OCI-LY7 (cell line): ENCODE data around the gene THSD7A. TPM values are rescaled to one million over a fixed set of nuclear protein-coding genes. Genes with fewer than 3 reads are reported as not detected.

Experiments used
- BruUV-seq: library from RNA; stranded (reverse); fragments of 400-500 nt; replicated peaks from 2 replicates; lab custom pipeline; 2021; lab: Mats Ljungman, UMichigan
- CTCF ChIA-PET: fragments of 300-600 bp; sonication (Branson Sonifier 250); formaldehyde crosslinking; loops from one replicate; lab custom pipeline; 2022; ENCODE audit warnings: antibody characterized with exemption; ENCODE audit not compliant: unreplicated experiment; lab: Charles Lee
- POLR2A ChIA-PET: fragments of 300-600 bp; sonication (Branson Sonifier 250); formaldehyde crosslinking; loops from one replicate; lab custom pipeline; 2022; ENCODE audit warnings: antibody characterized with exemption; lab: Charles Lee
- DNase-seq: peaks from one replicate; pipeline ENCODE4 v3.0.0-alpha.2; 2015; ENCODE audit warnings: low spot score
- H2AFZ ChIP-seq: fragments of 200-600 bp; sonication (generic), shearing (Covaris generic); 2 replicates; pipeline ENCODE4 v1.6.1; 2014; ENCODE audit warnings: mild to moderate bottlenecking, antibody characterized with exemption, low read length, moderate library complexity
- H3K27ac ChIP-seq: fragments of 200-600 bp; sonication (generic); 2 replicates; pipeline ENCODE4 v1.5.1; 2014; ENCODE audit warnings: mixed run types, low read depth, mild to moderate bottlenecking, moderate library complexity, low read length, inconsistent platforms; ENCODE audit not compliant: poor library complexity, severe bottlenecking
- H3K36me3 ChIP-seq: fragments of 200-600 bp; sonication (generic); 2 replicates; pipeline ENCODE4 v1.6.1; 2014; ENCODE audit warnings: mild to moderate bottlenecking, antibody characterized with exemption, low read length, moderate library complexity, mixed read lengths; ENCODE audit not compliant: insufficient read depth
- H3K4me1 ChIP-seq: fragments of 200-600 bp; sonication (generic); 2 replicates; pipeline ENCODE4 v1.5.1; 2014; ENCODE audit warnings: mild to moderate bottlenecking, low read length; ENCODE audit not compliant: insufficient read depth, poor library complexity, severe bottlenecking
- H3K4me2 ChIP-seq: fragments of 200-600 bp; sonication (generic); 2 replicates; pipeline ENCODE4 v1.6.1; 2014; ENCODE audit warnings: mild to moderate bottlenecking, low read length
- H3K4me3 ChIP-seq: fragments of 200-600 bp; sonication (generic); 2 replicates; pipeline ENCODE4 v1.5.1; 2014; ENCODE audit warnings: mild to moderate bottlenecking, low read depth, low read length; ENCODE audit not compliant: poor library complexity, severe bottlenecking
- H3K79me2 ChIP-seq: fragments of 200-600 bp; sonication (generic); 2 replicates; pipeline ENCODE4 v1.6.1; 2016; ENCODE audit warnings: low read depth, mild to moderate bottlenecking, low read length, moderate library complexity, mixed read lengths; ENCODE audit not compliant: insufficient read depth
- H3K9me2 ChIP-seq: fragments of 200-600 bp; sonication (generic); 2 replicates; pipeline ENCODE4 v1.6.1; 2016; ENCODE audit warnings: mild to moderate bottlenecking, low read length, mixed read lengths; ENCODE audit not compliant: insufficient read depth
- H3K9me3 ChIP-seq: fragments of 200-600 bp; sonication (generic); 2 replicates; pipeline ENCODE4 v1.6.1; 2014; ENCODE audit warnings: mild to moderate bottlenecking, mixed run types, low read length, mixed read lengths
- H4K20me1 ChIP-seq: fragments of 200-600 bp; sonication (generic); 2 replicates; pipeline ENCODE4 v1.6.1; 2014; ENCODE audit warnings: mild to moderate bottlenecking, antibody characterized with exemption, low read length, moderate library complexity, mixed read lengths; ENCODE audit not compliant: insufficient read depth
- EZH2phosphoT487 ChIP-seq: fragments of 200-600 bp; sonication (generic); IDR thresholded peaks from 2 replicates; pipeline ENCODE4 v1.6.1; 2018; ENCODE audit warnings: low read depth, borderline replicate concordance, mild to moderate bottlenecking, mixed run types, antibody characterized with exemption, low read length, moderate library complexity, mixed read lengths
- intact Hi-C: fragments of 100-400 bp; cut with micrococcal nuclease; formaldehyde crosslinking; loops from one replicate; pipeline ENCODE4 v1.10.0; 2022; ENCODE audit not compliant: unreplicated experiment
- total RNA-seq, 2 experiments: library from RNA; depleted of rRNA in 1 of 2; stranded (reverse); fragments of >200 nt in 1 of 2; shearing (Covaris generic) in 1 of 2; gene quantifications; 2 replicates each; pipeline ENCODE4 v1.2.3, GENCODE V29; 2014 to 2022
- TF ChIP-seq, protein P1 (sequence below): fragments of 200-600 bp; sonication (generic); conservative IDR thresholded peaks from 2 replicates; pipeline ENCODE4 v1.5.1; 2014; ENCODE audit warnings: mild to moderate bottlenecking, antibody characterized with exemption, low read length, moderate library complexity, mixed read lengths

The THSD7A gene
- total RNA-seq, 2 experiments from 2014 or later, result 0.13 TPM; not detected in 1

- ChIA-PET POLR2A (no interaction called here), CTCF (no interaction called here)
- Histone ChIP-seq H3K4me2 (no peak overlapping the region), H3K36me3 (no peaks in the 10 kb centered on the region), H3K79me2 (no peaks in the 10 kb centered on the region), H3K4me3 (no peak overlapping the region), H3K9me2 (no peaks in the 10 kb centered on the region), H3K9me3 (no peaks in the 10 kb centered on the region), H4K20me1 (no peaks in the 10 kb centered on the region), H3K27ac (no peak overlapping the region), H3K4me1 (no peaks in the 10 kb centered on the region), H2AFZ (no peak overlapping the region)
- intact Hi-C loops, result no loop called here
- no peak for TF ChIP-seq EZH2phosphoT487
- TF ChIP-seq, protein P1, sequence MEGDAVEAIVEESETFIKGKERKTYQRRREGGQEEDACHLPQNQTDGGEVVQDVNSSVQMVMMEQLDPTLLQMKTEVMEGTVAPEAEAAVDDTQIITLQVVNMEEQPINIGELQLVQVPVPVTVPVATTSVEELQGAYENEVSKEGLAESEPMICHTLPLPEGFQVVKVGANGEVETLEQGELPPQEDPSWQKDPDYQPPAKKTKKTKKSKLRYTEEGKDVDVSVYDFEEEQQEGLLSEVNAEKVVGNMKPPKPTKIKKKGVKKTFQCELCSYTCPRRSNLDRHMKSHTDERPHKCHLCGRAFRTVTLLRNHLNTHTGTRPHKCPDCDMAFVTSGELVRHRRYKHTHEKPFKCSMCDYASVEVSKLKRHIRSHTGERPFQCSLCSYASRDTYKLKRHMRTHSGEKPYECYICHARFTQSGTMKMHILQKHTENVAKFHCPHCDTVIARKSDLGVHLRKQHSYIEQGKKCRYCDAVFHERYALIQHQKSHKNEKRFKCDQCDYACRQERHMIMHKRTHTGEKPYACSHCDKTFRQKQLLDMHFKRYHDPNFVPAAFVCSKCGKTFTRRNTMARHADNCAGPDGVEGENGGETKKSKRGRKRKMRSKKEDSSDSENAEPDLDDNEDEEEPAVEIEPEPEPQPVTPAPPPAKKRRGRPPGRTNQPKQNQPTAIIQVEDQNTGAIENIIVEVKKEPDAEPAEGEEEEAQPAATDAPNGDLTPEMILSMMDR, result no peak
- no peak for DNase-seq
- no TSS peak for BruUV-seq
Measured at GRCh38 chr7:11784769-11785536, 47.0 kb downstream of the THSD7A start.

GRCh38 chr7:11779864-11780674 is 51.9 kb downstream of the THSD7A start:
- no peak overlapping the region for H3K27ac ChIP-seq
- H3K9me3 ChIP-seq, result no peaks in the 10 kb centered on the region
- no peaks in the 10 kb centered on the region for H3K36me3 ChIP-seq
- no peak overlapping the region for H3K4me2 ChIP-seq
- DNase-seq, result no peak
- intact Hi-C loops, result no loop called here
- POLR2A ChIA-PET, result no interaction called here
- H3K4me1 ChIP-seq, result no peaks in the 10 kb centered on the region
- H3K79me2 ChIP-seq, result no peaks in the 10 kb centered on the region
- CTCF ChIA-PET, result no interaction called here
- TF ChIP-seq, protein P1, result no peak
- no peak for TF ChIP-seq EZH2phosphoT487
- H4K20me1 ChIP-seq, result no peaks in the 10 kb centered on the region
- no peak overlapping the region for H3K4me3 ChIP-seq
- BruUV-seq, result no TSS peak
- H2AFZ ChIP-seq, result no peak overlapping the region
- H3K9me2 ChIP-seq, result no peaks in the 10 kb centered on the region

- CTCF ChIA-PET, result no interaction called here
- BruUV-seq, result no TSS peak
Measured at GRCh38 chr7:11776039-11776438, 56.0 kb downstream of the THSD7A start.

More at GRCh38 chr7:11776039-11776438, 56.0 kb downstream of the THSD7A start:
- Histone ChIP-seq H3K4me3 (no peak overlapping the region), H3K4me1 (no peaks in the 10 kb centered on the region), H3K9me2 (no peaks in the 10 kb centered on the region), H4K20me1 (no peaks in the 10 kb centered on the region), H3K9me3 (no peaks in the 10 kb centered on the region), H3K79me2 (no peaks in the 10 kb centered on the region), H3K27ac (no peak overlapping the region), H3K4me2 (no peak overlapping the region), H2AFZ (no peak overlapping the region), H3K36me3 (no peaks in the 10 kb centered on the region)
- DNase-seq, result no peak
- POLR2A ChIA-PET, result no interaction called here
- intact Hi-C loops, result no loop called here
- TF ChIP-seq, protein P1, result no peak
- no peak for TF ChIP-seq EZH2phosphoT487
